Calu3 (cell line): ENCODE measurements around the gene EIPR1. TPM values are rescaled to one million over a fixed set of nuclear protein-coding genes. Genes with fewer than 3 reads are reported as not detected.

Experiments used
- BruUV-seq: library from RNA; stranded (reverse); fragments of 400-500 nt; replicated peaks from 2 replicates; lab custom pipeline; 2021; lab: Mats Ljungman, UMichigan
- CTCF ChIA-PET: fragments of 300-600 bp; sonication (Branson Sonifier 250); formaldehyde crosslinking; loops from one replicate; lab custom pipeline; 2022; ENCODE audit warnings: antibody characterized with exemption; lab: Charles Lee
- DNase-seq: peaks from one replicate; pipeline ENCODE4 v3.0.0; 2022
- H3K27ac Mint-ChIP-seq: one replicate; pipeline ENCODE4 v1.8.0; 2022; ENCODE audit warnings: mixed read lengths; ENCODE audit not compliant: unreplicated experiment
- H3K27me3 Mint-ChIP-seq: one replicate; pipeline ENCODE4 v1.8.0; 2022; ENCODE audit warnings: mixed read lengths; ENCODE audit not compliant: unreplicated experiment
- H3K36me3 Mint-ChIP-seq: one replicate; pipeline ENCODE4 v1.8.0; 2022; ENCODE audit warnings: mild to moderate bottlenecking, moderate library complexity, mixed read lengths; ENCODE audit not compliant: insufficient read depth, unreplicated experiment
- H3K4me1 Mint-ChIP-seq: one replicate; pipeline ENCODE4 v1.8.0; 2022; ENCODE audit warnings: mild to moderate bottlenecking, low read depth, mixed read lengths; ENCODE audit not compliant: unreplicated experiment
- H3K4me3 Mint-ChIP-seq: one replicate; pipeline ENCODE4 v1.8.0; 2022; ENCODE audit warnings: mild to moderate bottlenecking, low read depth, moderate library complexity, mixed read lengths; ENCODE audit not compliant: unreplicated experiment
- H3K9me3 Mint-ChIP-seq: one replicate; pipeline ENCODE4 v1.8.0; 2022; ENCODE audit warnings: low read depth, mixed read lengths; ENCODE audit not compliant: unreplicated experiment
- CTCF ChIP-seq: fragments of 200-600 bp; IDR thresholded peaks from one replicate; pipeline ENCODE4 v1.8.0; 2022; ENCODE audit warnings: antibody characterized with exemption; ENCODE audit not compliant: unreplicated experiment
- intact Hi-C: fragments of 100-400 bp; cut with micrococcal nuclease; formaldehyde crosslinking; loops from one replicate; pipeline ENCODE4 v1.10.0; 2022; ENCODE audit not compliant: unreplicated experiment
- total RNA-seq: library from RNA; stranded (reverse); gene quantifications from 2 replicates; pipeline ENCODE4 v1.2.3, GENCODE V29; 2022

The EIPR1 gene
- total RNA-seq, 1 experiment from 2014 or later, result 31.7 TPM

DNA sequence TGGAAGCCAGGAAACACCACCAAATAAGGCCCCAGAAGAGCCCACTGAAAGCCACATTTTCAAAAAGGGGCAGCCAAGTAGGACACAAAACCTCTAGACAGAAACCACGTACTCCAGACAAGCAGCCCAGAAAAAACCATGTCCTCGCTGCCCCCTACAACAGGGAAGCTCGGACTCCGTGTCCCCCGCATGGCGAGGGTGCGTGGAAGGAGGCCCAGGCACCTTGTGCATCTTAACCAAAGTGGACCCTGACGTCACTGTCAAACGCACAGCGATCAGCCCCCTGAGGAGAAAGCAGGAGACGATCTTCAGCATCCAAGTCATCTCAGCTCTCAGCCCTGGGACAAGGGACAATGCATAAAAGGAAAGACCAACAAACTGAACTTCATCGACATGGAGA is 168.4 kb downstream of the EIPR1 start:
- no TSS peak for BruUV-seq
- no peak for TF ChIP-seq CTCF
- CTCF ChIA-PET, result no interaction called here
- intact Hi-C loops, result no loop called here
- Mint-ChIP-seq H3K4me1 (no peaks in the 10 kb centered on the region), H3K9me3 (no peaks in the 10 kb centered on the region), H3K27me3 (no peaks in the 10 kb centered on the region), H3K36me3 (no peaks in the 10 kb centered on the region), H3K4me3 (no peak overlapping the region), H3K27ac (no peak overlapping the region)
- no peak for DNase-seq

DNA sequence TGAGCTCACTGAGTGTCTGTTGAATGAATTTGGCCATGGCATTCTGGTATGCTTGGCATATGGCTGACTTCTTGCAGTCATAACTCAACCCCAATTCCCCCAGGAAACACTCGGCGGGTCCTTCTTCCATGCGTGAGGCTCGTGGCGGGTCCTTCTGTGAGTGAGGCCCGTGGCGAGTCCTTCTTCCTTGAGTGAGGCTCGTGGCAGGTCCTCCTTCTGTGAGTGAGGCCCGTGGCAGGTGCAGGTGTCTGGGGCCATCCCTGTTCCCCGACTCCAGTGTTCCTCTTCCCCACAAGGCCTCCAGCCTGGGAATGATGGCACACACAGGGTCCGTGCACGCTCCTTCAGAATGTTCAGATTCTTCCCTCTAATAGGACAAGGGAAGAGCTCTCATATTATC is 169.0 kb downstream of the EIPR1 start:
- Mint-ChIP-seq H3K9me3 (no peaks in the 10 kb centered on the region), H3K27me3 (no peaks in the 10 kb centered on the region), H3K27ac (no peak overlapping the region), H3K4me1 (no peaks in the 10 kb centered on the region), H3K36me3 (no peaks in the 10 kb centered on the region), H3K4me3 (no peak overlapping the region)
- intact Hi-C loops, result no loop called here
- no peak for TF ChIP-seq CTCF
- CTCF ChIA-PET, result no interaction called here
- DNase-seq, result no peak
- BruUV-seq, result no TSS peak

- intact Hi-C loops, result no loop called here
- Mint-ChIP-seq H3K9me3 (no peaks in the 10 kb centered on the region), H3K27me3 (no peaks in the 10 kb centered on the region), H3K4me1 (no peaks in the 10 kb centered on the region), H3K36me3 (no peaks in the 10 kb centered on the region), H3K27ac (no peak overlapping the region), H3K4me3 (no peak overlapping the region)
- TF ChIP-seq CTCF, result no peak
- CTCF ChIA-PET, result no interaction called here
- no TSS peak for BruUV-seq
- DNase-seq, result no peak
These were observed 169.4 kb downstream of the EIPR1 start for GRCh38 chr2:3208179-3208578.

- TF ChIP-seq CTCF, result no peak
- DNase-seq, result no peak
- Mint-ChIP-seq H3K4me1 (no peaks in the 10 kb centered on the region), H3K36me3 (no peaks in the 10 kb centered on the region), H3K27me3 (no peaks in the 10 kb centered on the region), H3K9me3 (no peaks in the 10 kb centered on the region), H3K4me3 (no peak overlapping the region), H3K27ac (no peak overlapping the region)
- intact Hi-C loops, result no loop called here
- no TSS peak for BruUV-seq
- CTCF ChIA-PET, result interaction anchor here (0.6 kb wide), 1 partner anchor 188 kb away, joined by 3 read pairs; no protein-coding TSS in a partner anchor
These were observed 170.5 kb downstream of the EIPR1 start for GRCh38 chr2:3207091-3207491.
